Ammon's horn (tissue), 1 donor: ENCODE results near the gene GRAP2.

ENCODE experiments used
- DNase-seq: peaks from one replicate; pipeline ENCODE4 v3.0.0-alpha.2; 2016; ENCODE audit warnings: low spot score

The GRAP2 gene

GRCh38 chr22:40014667-40015248 is 113.9 kb downstream of the GRAP2 start:
- no peak for DNase-seq

- DNase-seq: no peak
These were observed 114.6 kb downstream of the GRAP2 start for GRCh38 chr22:40015358-40015976.

GRCh38 chr22:40018051-40018450 is 117.2 kb downstream of the GRAP2 start:
- no peak for DNase-seq

GRCh38 chr22:40019100-40019499 is 118.2 kb downstream of the GRAP2 start:
- DNase-seq: no peak

GRCh38 chr22:40020956-40021355 is 120.1 kb downstream of the GRAP2 start:
- no peak for DNase-seq

- DNase-seq: no peak
These were observed 120.6 kb downstream of the GRAP2 start for GRCh38 chr22:40021401-40022000.

GRCh38 chr22:40022536-40023240 is 121.8 kb downstream of the GRAP2 start:
- DNase-seq: no peak
